GM21360 (cell line): Measurements from ENCODE around the gene ARHGAP5.
"Not testable (repeated sequence)": the region's sequence is repeated elsewhere in the genome, so short reads cannot be mapped to it uniquely, and the experiment has no call there.

Experiments used
- ATAC-seq: cut with Tn5 transposase; IDR thresholded peaks from one replicate; pipeline ENCODE4 v1.9.1; 2021; ENCODE audit warnings: mild to moderate bottlenecking, moderate library complexity; ENCODE audit not compliant: unreplicated experiment

The ARHGAP5 gene

DNA sequence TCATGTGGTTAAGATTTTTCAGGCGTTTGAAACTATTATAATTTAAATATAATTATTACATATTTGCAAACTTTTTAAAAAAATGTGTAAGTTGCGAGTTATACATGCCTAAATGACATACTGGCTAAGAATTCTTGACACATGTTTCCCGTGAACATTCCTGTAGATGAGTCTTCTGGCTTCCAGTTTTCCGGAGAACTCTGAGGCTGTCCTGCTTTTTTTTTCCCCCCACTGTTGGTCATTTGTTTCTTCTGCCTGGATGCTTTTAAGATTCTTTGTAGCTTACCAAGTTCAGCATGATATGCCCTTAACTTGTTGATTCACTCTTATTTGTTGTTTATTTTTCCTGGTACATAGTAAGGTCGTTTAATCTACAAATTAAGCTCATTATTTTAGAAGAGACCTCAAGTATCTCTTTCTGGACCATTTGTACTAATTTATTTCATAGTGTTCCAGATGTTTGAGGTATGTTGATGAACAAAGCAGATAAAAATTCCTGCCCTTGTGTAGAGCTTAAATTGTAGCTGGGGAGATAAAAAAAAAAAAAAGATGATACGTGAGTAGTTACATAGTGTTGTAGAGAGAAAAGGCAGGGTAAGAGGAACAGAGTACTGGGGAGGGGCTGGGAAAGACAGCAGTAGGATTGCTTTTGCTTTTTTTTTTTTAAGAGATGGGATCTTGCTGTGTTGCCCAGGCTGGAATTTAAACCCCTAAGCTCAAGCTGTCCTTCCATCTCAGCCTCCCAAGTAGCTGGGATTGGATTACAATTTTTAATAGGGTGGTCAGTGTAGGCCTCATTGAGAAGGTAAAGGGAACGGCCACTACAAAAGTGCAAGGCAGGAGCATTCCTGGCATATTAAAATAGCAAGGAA is 32.8 kb downstream of the ARHGAP5 start:
- ATAC-seq: no peak

DNA sequence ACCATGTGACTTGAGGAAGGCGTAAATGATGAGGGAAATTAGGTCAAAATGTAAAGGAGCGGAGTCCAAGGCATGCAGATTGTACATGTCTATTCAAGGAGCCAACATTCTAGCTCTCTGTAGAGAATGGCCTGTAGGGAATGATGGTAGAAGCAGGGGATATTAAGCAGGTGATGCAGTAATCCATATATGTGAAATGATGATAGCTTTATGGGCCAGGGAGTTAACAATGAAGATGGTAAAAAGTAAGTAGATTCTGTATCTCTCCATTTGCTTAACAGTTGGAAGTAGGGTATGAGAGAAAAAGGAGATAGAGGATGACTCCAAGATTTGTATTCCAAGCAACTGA is 33.4 kb downstream of the ARHGAP5 start:
- ATAC-seq: no peak

DNA sequence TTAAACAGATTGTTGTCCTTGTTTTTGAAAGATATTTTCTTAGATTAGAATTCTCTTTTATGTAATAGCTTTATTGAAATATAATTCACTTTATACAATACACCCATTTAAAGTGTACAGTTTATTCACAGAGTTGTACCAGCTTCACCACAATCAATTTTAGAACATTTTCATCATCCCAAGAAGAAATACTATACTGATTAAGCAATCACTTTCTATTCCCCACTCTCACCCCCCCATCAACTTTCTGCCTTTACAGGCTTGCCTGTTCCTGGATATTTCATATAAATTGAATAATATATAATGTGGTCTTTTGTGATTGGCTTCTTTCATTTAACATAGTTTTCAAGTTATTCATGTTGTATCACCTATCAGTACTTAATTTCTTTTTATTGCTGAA is 44.4 kb downstream of the ARHGAP5 start:
- no peak for ATAC-seq

DNA sequence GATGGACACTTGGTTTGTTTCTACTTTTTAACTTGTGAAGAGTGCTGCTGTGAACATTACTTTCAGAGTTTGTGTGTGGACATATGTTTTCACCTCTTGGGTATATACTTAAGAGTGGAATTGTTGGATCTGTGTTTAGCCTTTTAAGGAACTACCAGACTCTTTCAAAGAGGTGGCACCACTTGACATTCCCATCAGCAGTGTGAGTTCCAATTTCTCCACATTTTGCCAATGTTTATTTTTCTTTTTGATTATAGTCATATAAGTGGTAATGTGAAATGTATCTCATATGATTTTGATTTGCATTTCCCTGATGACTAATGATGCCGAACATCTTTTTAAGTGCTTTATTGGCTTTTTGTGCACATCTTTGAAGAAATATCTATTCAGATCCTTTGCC is 44.8 kb downstream of the ARHGAP5 start:
- no peak for ATAC-seq

DNA sequence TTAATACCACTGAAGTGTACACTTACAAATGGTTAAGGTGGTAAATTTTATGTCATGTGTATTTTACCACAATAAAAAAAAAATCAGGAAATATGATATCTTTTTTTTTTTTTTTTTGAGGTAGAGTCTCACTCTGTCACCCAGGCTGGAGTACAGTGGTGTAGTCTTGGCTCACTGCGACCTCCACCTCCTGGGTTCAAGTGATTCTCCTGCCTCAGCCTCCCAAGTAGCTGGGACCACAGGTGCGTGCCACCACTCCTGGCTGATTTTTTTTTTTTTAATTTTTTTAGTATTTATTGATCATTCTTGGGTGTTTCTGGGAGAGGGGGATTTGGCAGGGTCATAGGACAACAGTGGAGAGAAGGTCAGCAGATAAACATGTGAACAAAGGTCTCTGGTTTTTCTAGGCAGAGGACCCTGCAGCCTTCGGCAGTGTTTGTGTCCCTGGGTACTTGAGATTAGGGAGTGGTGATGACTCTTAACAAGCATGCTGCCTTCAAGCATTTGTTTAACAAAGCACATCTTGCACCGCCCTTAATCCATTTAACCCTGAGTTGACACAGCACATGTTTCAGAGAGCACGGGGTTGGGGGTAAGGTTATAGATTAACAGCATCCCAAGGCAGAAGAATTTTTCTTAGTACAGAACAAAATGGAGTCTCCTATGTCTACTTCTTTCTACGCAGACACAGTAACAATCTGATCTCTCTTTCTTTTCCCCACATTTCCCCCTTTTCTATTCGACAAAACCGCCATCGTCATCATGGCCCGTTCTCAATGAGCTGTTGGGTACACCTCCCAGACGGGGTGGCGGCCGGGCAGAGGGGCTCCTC is 50.0 kb downstream of the ARHGAP5 start:
- not testable (repeated sequence) for ATAC-seq

DNA sequence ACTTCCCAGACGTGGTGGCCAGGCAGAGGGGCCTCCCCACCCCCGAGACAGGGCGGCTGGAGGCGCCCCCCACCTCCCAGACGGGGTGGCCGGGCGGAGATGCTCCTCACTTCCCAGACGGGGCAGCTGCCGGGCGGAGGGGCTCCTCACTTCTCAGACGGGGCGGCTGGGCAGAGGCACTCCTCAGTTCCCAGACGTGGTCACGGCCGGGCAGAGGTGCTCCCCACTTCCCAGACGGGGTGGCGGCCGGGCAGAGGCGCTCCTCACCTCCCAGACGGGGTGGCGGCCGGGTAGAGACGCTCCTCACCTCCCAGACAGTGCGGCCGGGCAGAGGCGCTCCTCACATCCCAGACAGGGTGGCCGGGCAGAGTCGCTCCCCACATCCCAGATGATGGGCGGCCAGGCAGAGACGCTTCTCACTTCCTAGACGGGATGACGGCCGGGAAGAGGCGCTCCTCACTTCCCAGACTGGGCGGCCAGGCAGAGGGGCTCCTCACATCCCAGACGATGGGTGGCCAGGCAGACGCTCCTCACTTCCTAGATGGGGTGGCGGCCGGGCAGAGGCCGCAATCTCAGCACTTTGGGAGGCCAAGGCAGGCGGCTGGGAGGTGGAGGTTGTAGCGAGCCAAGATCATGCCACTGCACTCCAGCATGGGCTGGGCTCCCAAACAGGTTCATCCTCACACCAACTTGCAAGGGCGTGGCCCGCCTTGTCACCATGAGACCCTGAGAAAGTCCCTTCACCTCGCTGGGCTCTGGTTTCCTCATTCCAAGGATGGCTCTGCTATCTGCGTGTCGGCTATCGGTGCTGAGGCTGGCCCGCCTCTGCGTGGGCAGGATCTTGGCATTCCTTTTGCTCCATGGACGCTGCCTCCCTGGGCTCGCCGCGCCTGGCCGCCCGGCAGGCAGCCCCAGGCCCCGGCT is 50.9 kb downstream of the ARHGAP5 start:
- ATAC-seq: not testable (repeated sequence)

DNA sequence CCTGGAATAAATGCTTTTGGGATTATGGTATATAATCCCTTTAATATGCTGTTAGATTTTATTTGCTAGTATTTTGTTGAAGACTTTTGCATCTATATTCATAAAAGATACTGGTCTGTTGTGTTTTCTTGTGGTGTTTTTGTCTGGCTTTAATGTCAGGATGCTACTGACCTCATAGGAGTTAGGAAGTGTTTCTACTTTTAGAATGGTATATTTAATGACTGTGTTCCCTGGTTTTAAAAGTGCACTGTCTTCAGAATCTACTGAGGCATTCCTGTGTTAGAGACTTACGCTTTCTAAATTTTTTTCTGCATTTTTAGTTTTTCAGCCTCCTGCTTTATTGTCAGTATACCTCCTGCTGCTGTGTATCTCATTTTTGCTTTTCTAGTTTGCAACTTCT is 51.6 kb downstream of the ARHGAP5 start:
- ATAC-seq: no peak

DNA sequence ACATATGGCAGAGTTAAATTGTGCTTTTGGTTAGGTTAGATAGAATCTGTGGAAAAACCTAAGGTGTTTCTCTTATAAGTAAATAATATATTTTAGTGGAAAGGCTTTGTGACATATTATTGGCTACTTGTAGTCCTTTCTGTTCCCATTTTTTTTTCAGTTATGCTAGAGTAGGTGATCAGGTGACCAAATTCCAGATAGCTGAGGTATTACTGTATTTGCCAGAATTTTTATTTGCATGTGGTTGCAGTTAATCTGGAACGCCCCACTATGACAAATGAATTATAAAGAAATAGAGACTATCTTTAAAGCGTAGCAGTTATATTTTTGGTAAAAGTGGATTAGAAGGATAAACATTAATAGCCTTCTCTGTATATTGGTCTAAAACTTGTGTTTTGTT is 52.0 kb downstream of the ARHGAP5 start:
- no peak for ATAC-seq

DNA sequence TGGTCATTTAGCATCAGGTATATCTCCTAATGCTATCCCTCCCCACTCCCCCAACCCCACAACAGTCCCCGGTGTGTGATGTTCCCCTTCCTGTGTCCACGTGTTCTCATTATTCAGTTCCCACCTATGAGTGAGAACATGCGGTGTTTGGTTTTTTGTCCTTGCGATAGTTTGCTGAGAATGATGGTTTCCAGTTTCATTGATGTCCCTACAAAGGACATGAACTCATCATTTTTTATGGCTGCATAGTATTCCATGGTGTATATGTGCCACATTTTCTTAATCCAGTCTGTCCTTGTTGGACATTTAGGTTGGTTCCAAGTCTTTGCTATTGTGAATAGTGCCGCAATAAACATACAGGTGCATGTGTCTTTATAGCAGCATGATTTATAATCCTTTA is 54.6 kb downstream of the ARHGAP5 start:
- not testable (repeated sequence) for ATAC-seq

DNA sequence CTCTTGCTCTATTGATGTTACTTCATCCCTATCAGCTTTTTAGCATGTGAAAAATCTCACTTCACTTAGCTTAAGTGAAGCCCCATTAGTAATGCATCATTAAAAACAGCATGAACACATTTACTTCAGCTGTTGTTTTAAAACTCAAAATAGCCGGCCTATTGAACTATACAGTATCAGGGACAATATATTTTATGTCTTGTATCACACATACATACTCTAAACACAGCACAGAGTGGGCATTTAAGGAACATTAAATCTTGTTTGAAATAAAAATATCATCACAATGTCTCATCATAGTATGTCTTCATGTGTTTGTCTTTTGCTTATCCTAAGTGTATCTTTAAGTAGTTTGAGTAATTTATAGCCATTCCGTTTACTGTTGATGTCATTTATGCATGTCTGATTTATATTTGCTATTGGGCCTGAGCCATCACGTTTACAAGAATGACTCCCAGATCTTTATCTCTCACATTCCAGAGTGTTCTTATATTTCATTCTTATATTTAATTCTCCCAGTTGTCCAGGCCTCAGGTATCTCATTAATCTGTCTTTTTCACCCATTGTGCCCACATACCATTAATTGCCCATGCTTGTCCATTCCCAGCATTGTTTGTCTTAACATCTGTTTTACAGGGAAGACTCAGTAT is 57.5 kb downstream of the ARHGAP5 start:
- no peak for ATAC-seq

DNA sequence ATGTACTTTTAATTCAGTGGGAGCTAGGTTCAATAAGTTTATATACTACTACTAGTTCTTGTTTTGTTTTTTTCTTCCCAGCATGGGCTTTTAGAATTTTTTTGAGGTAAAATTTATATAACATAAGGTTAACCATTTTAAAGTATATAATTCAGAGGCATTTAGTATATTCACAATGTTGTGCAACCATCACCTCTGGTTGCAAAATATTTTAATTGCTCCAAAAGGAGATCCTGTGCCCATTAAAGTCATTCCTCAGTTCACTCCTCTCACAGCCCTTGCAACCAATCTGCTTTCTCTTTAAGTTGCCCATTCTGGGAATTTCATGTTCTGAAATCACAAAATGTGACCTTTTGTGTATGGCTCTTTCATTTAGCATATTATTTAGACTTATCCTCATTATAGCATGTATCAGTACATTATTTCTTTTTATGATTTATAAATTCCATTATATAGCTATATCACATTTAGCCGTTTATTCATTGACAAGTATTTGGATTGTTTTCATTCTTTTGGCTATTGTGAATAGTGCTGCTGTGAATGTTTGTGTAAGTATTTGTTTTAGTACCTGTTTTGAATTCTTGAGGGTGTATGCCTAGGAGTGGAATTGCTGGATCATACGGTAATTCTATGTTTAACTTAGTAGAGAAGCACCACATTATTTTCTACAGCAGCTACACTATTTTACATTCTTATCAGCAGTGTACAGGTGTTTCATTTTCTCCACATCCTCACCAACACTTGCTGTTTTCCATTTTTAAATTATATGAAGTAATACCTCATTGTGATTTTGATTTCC is 59.1 kb downstream of the ARHGAP5 start:
- ATAC-seq: no peak

DNA sequence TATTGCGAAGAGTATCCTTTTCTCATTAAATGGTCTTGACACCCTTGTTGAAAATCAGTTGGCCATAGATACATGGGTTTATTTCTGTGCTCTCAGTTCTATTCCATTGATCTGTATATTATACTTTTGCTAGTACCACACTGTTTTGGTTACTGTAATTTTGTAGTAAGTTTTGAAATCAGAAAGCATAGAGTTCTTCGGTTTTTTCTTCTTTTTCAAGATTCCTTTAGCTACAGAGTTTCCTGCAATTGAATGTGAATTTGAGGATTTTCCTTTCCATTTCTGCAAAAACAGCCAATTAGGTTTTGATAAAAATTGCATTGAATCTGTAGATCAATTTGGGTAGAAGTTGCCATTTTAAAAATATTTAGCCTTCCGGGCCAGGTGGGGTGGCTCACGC is 60.2 kb downstream of the ARHGAP5 start:
- ATAC-seq: no peak

DNA sequence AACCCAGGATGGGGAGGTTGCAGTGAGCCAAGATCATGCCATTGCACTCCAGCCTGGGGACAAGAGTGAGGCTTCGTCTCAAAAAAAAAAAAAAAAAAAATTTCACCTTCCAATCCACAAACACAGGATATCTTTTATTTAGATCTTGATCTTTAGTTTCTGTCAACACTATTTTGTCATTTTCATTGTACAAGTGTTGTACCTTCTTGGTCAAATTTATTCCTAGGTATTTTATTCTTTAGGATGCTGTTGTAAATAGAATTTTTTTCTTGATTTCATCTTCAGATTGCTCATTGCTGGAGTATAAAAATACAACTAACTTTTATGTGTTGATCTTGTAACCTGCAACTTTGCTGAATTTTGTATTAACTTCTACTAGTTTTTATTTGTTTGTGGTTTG is 60.8 kb downstream of the ARHGAP5 start:
- no peak for ATAC-seq

DNA sequence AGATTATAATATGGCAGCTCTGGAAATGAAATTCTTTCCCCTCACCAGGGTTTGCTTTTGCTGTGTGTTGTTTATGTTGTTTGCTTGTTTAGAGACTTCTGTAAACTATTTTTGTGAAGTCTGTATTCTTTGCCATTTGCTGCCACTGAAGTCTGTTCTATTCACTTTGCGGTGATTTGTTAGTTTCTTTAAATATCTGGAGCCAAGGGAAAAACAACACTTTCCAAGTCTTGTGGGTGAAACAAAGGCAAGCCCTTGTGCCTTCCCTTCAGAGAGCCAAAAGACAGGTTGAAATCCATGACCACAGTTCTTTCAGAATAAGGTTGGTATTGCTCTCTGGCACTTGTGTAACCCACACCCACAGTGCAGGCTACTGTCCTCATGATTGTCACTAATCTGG is 65.2 kb downstream of the ARHGAP5 start:
- ATAC-seq: no peak

DNA sequence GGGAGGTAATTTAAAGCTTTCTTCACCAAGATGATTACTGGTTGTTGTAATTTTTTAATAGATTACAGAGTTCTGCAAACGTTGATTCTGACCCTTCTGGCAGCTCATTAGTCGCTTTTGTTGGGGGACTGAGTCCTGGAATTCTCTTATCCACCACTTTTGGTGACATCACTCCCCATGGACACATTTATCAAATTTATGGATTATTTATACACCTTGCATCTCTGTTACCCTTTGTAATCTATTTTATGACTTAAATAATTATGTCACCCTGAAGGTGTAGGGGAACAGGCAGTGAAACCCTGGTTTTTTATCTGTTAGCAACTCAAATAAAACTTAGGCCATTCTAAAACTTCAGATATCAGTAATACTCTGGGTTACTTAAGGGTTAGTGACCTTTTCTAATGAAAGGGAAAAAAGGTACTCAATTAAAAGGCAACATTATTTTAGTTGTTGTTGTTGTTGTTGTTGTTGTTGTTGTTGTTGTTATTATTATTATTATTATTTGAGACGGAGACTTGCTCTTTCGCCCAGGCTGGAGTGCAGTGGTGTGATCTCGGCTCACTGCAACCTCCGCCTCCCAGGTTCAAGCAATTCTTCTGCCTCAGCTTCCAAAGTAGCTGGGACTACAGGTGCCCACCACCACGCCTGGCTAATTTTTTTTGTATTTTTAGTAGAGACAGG is 65.8 kb downstream of the ARHGAP5 start:
- ATAC-seq: no peak

DNA sequence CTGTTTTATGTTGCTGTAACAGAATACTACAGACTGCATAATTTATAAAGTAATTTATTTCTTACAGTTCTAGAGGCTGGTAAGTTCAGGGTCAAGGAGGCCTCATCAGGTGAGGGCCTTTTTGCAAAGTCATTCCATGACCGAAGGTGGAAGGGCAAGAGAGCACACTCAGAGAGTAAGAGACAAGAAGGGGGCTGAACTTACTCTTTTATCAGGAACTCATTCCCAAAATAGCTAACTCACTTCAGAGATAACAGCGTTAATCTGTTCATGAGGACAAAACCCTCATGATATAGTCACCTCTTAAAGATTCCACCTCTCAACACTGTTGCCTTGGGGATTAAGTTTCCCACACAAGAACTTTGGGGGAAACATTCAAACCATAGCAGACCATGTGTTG is 73.3 kb downstream of the ARHGAP5 start:
- ATAC-seq: no peak

DNA sequence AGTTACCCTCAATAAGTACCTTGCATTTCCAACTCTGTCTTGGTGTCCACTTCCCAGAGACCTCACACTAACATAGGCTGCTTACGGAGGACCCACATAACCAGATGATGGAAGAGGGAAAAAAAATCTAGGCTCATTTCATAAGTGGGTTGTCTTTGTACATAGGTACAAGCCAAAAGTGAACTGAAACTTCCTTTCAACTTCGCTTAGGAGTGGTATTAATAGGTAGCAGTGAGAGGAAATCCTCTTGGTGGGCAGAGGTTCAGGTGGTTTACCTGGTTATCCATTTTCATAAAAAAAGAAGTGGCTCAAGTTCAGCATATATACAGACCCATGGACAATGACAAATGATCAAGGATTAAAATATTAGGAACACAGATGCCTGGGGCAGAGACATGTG is 88.9 kb downstream of the ARHGAP5 start:
- no peak for ATAC-seq

DNA sequence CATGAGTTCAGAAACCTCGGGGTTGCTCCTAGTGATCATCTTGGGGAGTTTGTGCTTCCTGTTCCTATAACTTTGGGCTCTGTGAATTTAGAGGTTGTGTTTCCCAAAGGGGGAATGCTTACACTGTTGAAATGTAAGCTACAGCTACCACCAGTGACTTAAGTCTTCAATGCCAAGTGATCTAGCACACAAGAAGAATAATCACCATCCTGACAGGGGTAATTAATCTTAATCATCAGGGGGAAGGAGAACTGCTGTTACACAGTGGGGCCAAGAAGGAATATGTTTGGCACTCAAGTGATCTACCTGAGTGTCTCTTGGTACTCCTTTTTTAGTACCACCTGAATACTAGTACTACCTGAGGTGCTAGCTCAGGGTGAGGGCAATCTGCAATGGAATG is 89.8 kb downstream of the ARHGAP5 start:
- no peak for ATAC-seq

DNA sequence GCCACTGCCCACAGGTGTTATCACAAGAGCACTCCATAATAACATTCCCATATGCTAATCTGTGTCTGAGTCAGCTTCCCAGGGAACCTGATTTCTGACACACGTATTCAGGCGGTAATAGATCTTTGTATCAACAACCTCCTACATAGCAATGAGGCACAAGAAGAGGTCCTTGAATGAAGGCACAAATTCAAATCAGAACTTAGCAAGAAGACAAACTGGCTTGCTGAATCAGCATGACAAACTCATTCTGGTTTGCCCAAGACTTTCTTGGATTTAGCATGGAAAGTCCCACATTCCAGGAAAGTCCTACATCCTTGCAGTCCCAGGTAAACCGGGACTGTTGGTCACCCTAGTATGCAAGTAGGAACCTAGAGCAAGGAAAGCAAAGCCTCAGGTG is 90.8 kb downstream of the ARHGAP5 start:
- ATAC-seq: no peak
